Measurements from ENCODE around the gene PPP1CC. TPM values are rescaled to one million over a fixed set of nuclear protein-coding genes. Genes with fewer than 3 reads are reported as not detected.

Gene PPP1CC
- total and polyA plus RNA-seq, 11 donors = 90.6 to 207 (median 140) TPM

DNA sequence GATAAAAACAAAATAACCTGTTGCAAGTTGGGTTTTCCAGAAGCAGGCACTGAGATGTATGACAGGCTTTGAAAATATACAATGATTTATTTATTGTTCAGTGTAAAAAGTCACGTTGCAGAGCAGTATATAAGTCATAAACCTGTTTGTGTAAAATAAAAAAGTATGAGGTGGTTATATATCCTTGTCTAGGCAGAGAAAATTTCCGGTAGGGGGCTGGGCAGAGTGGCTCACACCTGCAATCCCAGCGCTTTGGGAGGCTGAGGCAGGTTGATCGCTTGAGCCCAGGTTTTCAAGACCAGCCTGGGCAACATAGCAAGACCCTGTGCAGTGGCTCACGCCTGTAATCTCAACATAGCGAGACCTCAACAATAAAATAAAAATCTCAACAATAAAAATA is 16.2 kb upstream of the PPP1CC start:
- Histone ChIP-seq H3K4me1 (peaks cover 0 to 10% (median 4%) of the 10 kb centered on the region in 12 donors), H3K9me3 (no peaks in the 10 kb centered on the region), H3K27me3 (no peaks in the 10 kb centered on the region), H3K4me3 (no peak overlapping the region), H3K27ac (no peak overlapping the region), H3K36me3 (no peaks in the 10 kb centered on the region)
- intact Hi-C loops (cut with DNase I) = loop anchor here in 1 of 10 donors (10.0 kb wide), 1 partner anchor 56 kb away; no protein-coding TSS in a partner anchor
- WGBS, 4 donors = 92 to 97% (median 96%) methylated on average over 6 of the region's 6 CpGs
- TF ChIP-seq POLR2A (IDR thresholded peaks at IDR 0.05) = no peak
- TF ChIP-seq, protein P1, sequence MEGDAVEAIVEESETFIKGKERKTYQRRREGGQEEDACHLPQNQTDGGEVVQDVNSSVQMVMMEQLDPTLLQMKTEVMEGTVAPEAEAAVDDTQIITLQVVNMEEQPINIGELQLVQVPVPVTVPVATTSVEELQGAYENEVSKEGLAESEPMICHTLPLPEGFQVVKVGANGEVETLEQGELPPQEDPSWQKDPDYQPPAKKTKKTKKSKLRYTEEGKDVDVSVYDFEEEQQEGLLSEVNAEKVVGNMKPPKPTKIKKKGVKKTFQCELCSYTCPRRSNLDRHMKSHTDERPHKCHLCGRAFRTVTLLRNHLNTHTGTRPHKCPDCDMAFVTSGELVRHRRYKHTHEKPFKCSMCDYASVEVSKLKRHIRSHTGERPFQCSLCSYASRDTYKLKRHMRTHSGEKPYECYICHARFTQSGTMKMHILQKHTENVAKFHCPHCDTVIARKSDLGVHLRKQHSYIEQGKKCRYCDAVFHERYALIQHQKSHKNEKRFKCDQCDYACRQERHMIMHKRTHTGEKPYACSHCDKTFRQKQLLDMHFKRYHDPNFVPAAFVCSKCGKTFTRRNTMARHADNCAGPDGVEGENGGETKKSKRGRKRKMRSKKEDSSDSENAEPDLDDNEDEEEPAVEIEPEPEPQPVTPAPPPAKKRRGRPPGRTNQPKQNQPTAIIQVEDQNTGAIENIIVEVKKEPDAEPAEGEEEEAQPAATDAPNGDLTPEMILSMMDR (IDR thresholded peaks at IDR 0.05) = no peak
- ATAC-seq (no peak), DNase-seq (peak in 1 of 5 donors; percentile 4)

DNA sequence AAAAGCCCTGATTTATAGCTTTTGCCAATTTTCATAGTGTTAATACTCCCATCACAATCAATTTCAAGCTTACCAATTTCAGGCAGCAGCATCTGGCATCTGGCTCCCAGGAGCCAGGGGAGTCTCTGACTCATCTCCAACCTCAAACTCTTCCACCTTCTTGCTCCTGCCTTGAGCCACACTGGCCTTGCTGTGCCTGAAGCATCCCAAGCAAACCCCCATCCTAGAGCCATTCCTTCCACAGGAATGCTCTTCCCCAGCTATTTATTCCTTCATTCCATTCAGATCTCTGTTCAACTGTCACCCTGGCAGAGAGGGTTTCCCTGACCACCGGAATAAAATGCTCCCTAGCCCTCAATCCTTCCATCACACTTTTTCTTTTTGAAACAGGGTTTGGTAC is 13.9 kb upstream of the PPP1CC start:
- ATAC-seq (no peak), DNase-seq (no peak)
- H3K36me3 ChIP-seq = no peaks in the 10 kb centered on the region
- peaks cover 0 to 13% (median 4%) of the 10 kb centered on the region in 12 donors for H3K4me1 ChIP-seq
- H3K27me3 ChIP-seq = no peaks in the 10 kb centered on the region
- H3K27ac ChIP-seq = no peak overlapping the region
- TF ChIP-seq POLR2A (IDR thresholded peaks at IDR 0.05) = no peak
- TF ChIP-seq, protein P1 (IDR thresholded peaks at IDR 0.05) = no peak
- 90 to 95% (median 93%) methylated on average over 1 of the region's 1 CpG for WGBS, 4 donors
- H3K4me3 ChIP-seq = no peak overlapping the region
- intact Hi-C loops (cut with DNase I) = loop anchor here in 1 of 10 donors (10.0 kb wide), 1 partner anchor 58 kb away; no protein-coding TSS in a partner anchor
- H3K9me3 ChIP-seq = no peaks in the 10 kb centered on the region

DNA sequence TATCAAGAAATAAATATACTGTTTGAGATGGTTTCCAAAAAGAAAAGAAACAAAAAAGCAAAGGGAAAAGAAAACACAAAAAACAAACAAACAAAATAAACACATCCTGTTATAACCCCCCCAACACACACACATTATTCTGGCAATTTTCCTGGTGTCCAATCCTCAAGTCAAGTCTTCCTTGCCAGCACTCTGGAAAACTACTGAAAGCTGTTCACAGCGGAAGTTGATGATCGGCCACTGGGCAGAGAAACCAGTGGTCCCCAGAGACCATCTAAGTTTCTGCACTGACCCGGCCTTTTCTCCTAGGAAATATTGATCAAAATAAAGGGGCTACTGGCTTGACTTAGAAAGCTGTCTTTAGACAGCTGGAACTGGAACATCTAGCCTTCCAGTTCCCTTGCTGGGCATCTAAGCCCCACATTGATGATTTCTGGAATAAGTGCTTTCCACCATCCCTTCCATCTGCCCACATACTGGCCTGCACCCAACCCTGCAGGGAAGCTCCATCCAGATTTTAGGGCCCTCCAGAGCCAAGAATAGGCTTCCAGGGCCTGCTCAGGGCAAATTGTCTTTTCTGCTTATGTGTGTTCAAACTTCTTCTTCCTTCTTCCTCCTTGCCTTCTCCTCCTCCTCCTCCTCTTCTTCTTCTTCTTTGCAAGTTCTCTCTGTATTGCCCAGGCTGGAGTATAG is 11.6 kb upstream of the PPP1CC start:
- Histone ChIP-seq H3K4me3 (peak overlapping the region in 1 of 12 donors; percentile 7), H3K36me3 (no peaks in the 10 kb centered on the region), H3K27ac (peak overlapping the region in 6 of 12 donors; percentile 10 to 46 (median 20)), H3K4me1 (peaks cover 0 to 13% (median 4%) of the 10 kb centered on the region in 12 donors), H3K27me3 (no peaks in the 10 kb centered on the region), H3K9me3 (no peaks in the 10 kb centered on the region)
- ATAC-seq (peak in 2 of 4 donors; percentile 68 to 71), DNase-seq (peak in 4 of 5 donors; percentile 52 to 63 (median 54))
- intact Hi-C loops (cut with DNase I) = loop anchor here in 1 of 10 donors (10.0 kb wide), 1 partner anchor 61 kb away; no protein-coding TSS in a partner anchor
- TF ChIP-seq POLR2A (IDR thresholded peaks at IDR 0.05) = no peak
- TF ChIP-seq, protein P1 (IDR thresholded peaks at IDR 0.05) = no peak
- 41 to 60% (median 46%) methylated on average over 3 of the region's 3 CpGs for whole genome bisulfite sequencing, 4 donors

DNA sequence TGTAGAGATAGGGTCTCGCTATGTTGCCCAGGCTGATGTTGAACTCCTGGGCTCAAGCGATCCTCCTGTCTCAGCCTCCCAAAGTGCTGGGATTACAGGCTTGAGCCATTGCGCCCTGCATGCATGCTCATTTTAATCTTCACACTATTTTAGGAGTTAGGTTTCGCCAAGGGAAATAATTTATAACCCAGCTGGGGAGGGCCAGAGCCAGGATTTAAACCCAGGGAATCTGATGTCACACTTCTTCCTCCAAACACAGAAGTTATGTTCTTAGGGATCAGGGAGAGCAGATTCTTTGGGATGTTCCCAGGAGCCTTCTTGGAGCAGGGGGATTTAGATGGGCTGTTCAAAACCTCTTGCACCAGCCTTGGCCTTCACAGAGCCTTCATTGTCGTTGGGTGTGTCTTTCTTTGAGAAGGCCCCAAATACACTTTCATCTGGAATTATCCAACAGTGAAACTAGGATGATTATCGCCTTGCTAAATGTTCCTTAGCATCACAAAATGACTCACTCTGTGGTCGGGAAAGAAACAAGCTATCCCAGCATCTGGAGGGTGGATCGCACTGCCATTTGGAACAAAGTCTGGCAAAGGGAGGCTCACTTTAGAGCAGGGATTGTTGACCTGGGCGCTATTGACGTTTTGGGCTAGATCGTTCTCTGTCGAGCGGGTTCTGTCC is 8.2 kb upstream of the PPP1CC start:
- Histone ChIP-seq H3K9me3 (no peaks in the 10 kb centered on the region), H3K27ac (peak overlapping the region in 9 of 12 donors; percentile 17 to 81 (median 46)), H3K36me3 (no peaks in the 10 kb centered on the region), H3K4me3 (no peak overlapping the region), H3K27me3 (no peaks in the 10 kb centered on the region), H3K4me1 (peaks cover 0 to 13% (median 4%) of the 10 kb centered on the region in 12 donors)
- peak; percentile 39 to 83 (median 76) for ATAC-seq
- peak in 2 of 5 donors; percentile 15 to 27 for DNase-seq
- 78 to 91% (median 82%) methylated on average over 13 of the region's 13 CpGs for WGBS, 4 donors
- intact Hi-C loops (cut with DNase I) = loop anchor here in 1 of 10 donors (10.0 kb wide), 1 partner anchor 64 kb away; no protein-coding TSS in a partner anchor
- TF ChIP-seq, protein P1 (IDR thresholded peaks at IDR 0.05) = no peak
- no peak for TF ChIP-seq POLR2A (IDR thresholded peaks at IDR 0.05)
